H9 (cell line): ENCODE results near the gene ETFA. TPM values are rescaled to one million over a fixed set of nuclear protein-coding genes. Genes with fewer than 3 reads are reported as not detected.

ENCODE experiments used
- DNase-seq: peaks from one replicate; pipeline ENCODE4 v3.0.0-alpha.2; 2017
- H2AFZ ChIP-seq: one replicate; pipeline ENCODE4 v1.6.1; 2013; ENCODE audit warnings: mild to moderate bottlenecking, low read length, control low read depth, moderate library complexity
- H2AK5ac ChIP-seq: 2 replicates; pipeline ENCODE4 v1.6.1; 2013; ENCODE audit warnings: low read length, control low read depth, mixed read lengths; ENCODE audit not compliant: insufficient read length
- H2BK120ac ChIP-seq: one replicate; pipeline ENCODE4 v1.6.1; 2013; ENCODE audit warnings: low read depth, mild to moderate bottlenecking, low read length, control low read depth, inconsistent platforms; ENCODE audit not compliant: poor library complexity, severe bottlenecking
- H2BK12ac ChIP-seq: 2 replicates; pipeline ENCODE4 v1.6.1; 2013; ENCODE audit warnings: low read length, control low read depth, mixed read lengths, low read depth; ENCODE audit not compliant: insufficient read length
- H2BK15ac ChIP-seq: 2 replicates; pipeline ENCODE4 v1.6.1; 2013; ENCODE audit warnings: low read depth, low read length, control low read depth
- H2BK20ac ChIP-seq: one replicate; pipeline ENCODE4 v1.6.1; 2013; ENCODE audit warnings: low read depth, mild to moderate bottlenecking, low read length, control low read depth, inconsistent platforms; ENCODE audit not compliant: poor library complexity, severe bottlenecking
- H2BK5ac ChIP-seq: 2 replicates; pipeline ENCODE4 v1.6.1; 2013; ENCODE audit warnings: low read length, control low read depth, mixed read lengths; ENCODE audit not compliant: insufficient read length
- H3K14ac ChIP-seq: 2 replicates; pipeline ENCODE4 v1.6.1; 2013; ENCODE audit warnings: low read length, control low read depth; ENCODE audit not compliant: insufficient read depth
- H3K18ac ChIP-seq: 2 replicates; pipeline ENCODE4 v1.6.1; 2013; ENCODE audit warnings: low read depth, mild to moderate bottlenecking, mixed read lengths, low read length, control low read depth; ENCODE audit not compliant: insufficient read length
- H3K23ac ChIP-seq: 2 replicates; pipeline ENCODE4 v1.6.1; 2013; ENCODE audit warnings: low read length, control low read depth, mixed read lengths, low read depth; ENCODE audit not compliant: insufficient read length
- H3K23me2 ChIP-seq: 2 replicates; pipeline ENCODE4 v1.6.1; 2013; ENCODE audit warnings: low read depth, mild to moderate bottlenecking, mixed read lengths, low read length, control low read depth; ENCODE audit not compliant: insufficient read length, poor library complexity, severe bottlenecking
- H3K27ac ChIP-seq: 2 replicates; pipeline ENCODE4 v1.5.1; 2013; ENCODE audit warnings: low read length, control low read depth, mixed read lengths, low read depth; ENCODE audit not compliant: insufficient read length
- H3K27me3 ChIP-seq: 2 replicates; pipeline ENCODE4 v1.6.1; 2013; ENCODE audit warnings: low read length, control low read depth, inconsistent platforms; ENCODE audit not compliant: insufficient read depth
- H3K4ac ChIP-seq: 2 replicates; pipeline ENCODE4 v1.6.1; 2013; ENCODE audit warnings: low read depth, mild to moderate bottlenecking, control low read depth, inconsistent platforms, low read length, moderate library complexity
- H3K4me1 ChIP-seq: 2 replicates; pipeline ENCODE4 v1.6.1; 2013; ENCODE audit warnings: low read length, control low read depth, inconsistent platforms; ENCODE audit not compliant: insufficient read depth
- H3K4me2 ChIP-seq: 2 replicates; pipeline ENCODE4 v1.6.1; 2013; ENCODE audit warnings: low read length, control low read depth, mixed read lengths; ENCODE audit not compliant: insufficient read length, insufficient read depth
- H3K56ac ChIP-seq: 2 replicates; pipeline ENCODE4 v1.6.1; 2013; ENCODE audit warnings: low read depth, mild to moderate bottlenecking, mixed read lengths, low read length, control low read depth; ENCODE audit not compliant: insufficient read length
- H3K79me1 ChIP-seq: 2 replicates; pipeline ENCODE4 v1.6.1; 2013; ENCODE audit warnings: low read depth, mild to moderate bottlenecking, moderate library complexity, low read length, control low read depth, inconsistent platforms; ENCODE audit not compliant: insufficient read depth, poor library complexity, severe bottlenecking
- H3K79me2 ChIP-seq: 2 replicates; pipeline ENCODE4 v1.6.1; 2013; ENCODE audit warnings: low read length, control low read depth, inconsistent platforms; ENCODE audit not compliant: insufficient read depth
- H3K9ac ChIP-seq: 2 replicates; pipeline ENCODE4 v1.6.1; 2013; ENCODE audit warnings: low read length, control low read depth, mixed read lengths; ENCODE audit not compliant: insufficient read length; ENCODE audit errors: extremely low read depth
- H3K9me3 ChIP-seq: one replicate; pipeline ENCODE4 v1.6.1; 2013; ENCODE audit warnings: low read depth, low read length, inconsistent platforms; ENCODE audit not compliant: control insufficient read depth
- H3T11ph ChIP-seq: one replicate; pipeline ENCODE4 v1.6.1; 2013; ENCODE audit warnings: mild to moderate bottlenecking, low read length, control low read depth, inconsistent platforms
- H4K20me1 ChIP-seq: one replicate; pipeline ENCODE4 v1.6.1; 2013; ENCODE audit not compliant: control insufficient read depth, insufficient read length, insufficient read depth
- H4K5ac ChIP-seq: 2 replicates; pipeline ENCODE4 v1.6.1; 2013; ENCODE audit warnings: low read depth, mild to moderate bottlenecking, mixed read lengths, low read length, control low read depth; ENCODE audit not compliant: insufficient read length
- H4K8ac ChIP-seq: replicated peaks from 2 replicates; pipeline ENCODE4 v1.6.1; 2013; ENCODE audit warnings: low read length, control low read depth, mixed read lengths, low read depth; ENCODE audit not compliant: insufficient read length
- H4K91ac ChIP-seq: 2 replicates; pipeline ENCODE4 v1.6.1; 2013; ENCODE audit warnings: low read depth, mild to moderate bottlenecking, moderate library complexity, mixed read lengths, low read length, control low read depth; ENCODE audit not compliant: insufficient read length
- H3K27ac Mint-ChIP-seq, 3 experiments: 2 replicates in 2 of 3; 3 replicates in 1 of 3; pipeline ENCODE4 v1.8.0; 2020 to 2021; ENCODE audit warnings: mixed read lengths in 3 of 3, mild to moderate bottlenecking in 1 of 3, moderate library complexity in 1 of 3
- H3K27me3 Mint-ChIP-seq: 2 replicates; pipeline ENCODE4 v1.8.0; 2021; ENCODE audit warnings: low read depth, mild to moderate bottlenecking, moderate library complexity, mixed read lengths
- H3K36me3 Mint-ChIP-seq, 3 experiments: 2 replicates in 2 of 3; 3 replicates in 1 of 3; pipeline ENCODE4 v1.8.0; 2020 to 2021; ENCODE audit warnings: low read depth in 3 of 3, mixed read lengths in 3 of 3; ENCODE audit not compliant: insufficient read depth in 1 of 3
- H3K4me1 Mint-ChIP-seq, 2 experiments: 2 replicates each; pipeline ENCODE4 v1.8.0; 2020; ENCODE audit warnings: mixed read lengths in 2 of 2
- H3K4me3 Mint-ChIP-seq, 2 experiments: 2 replicates in 1 of 2; 3 replicates in 1 of 2; pipeline ENCODE4 v1.8.0; 2020 to 2021; ENCODE audit warnings: mild to moderate bottlenecking in 2 of 2, mixed read lengths in 2 of 2, moderate library complexity in 1 of 2
- H3K9me3 Mint-ChIP-seq, 2 experiments: 2 replicates in 1 of 2; 3 replicates in 1 of 2; pipeline ENCODE4 v1.8.0; 2020; ENCODE audit warnings: mild to moderate bottlenecking in 2 of 2, mixed read lengths in 2 of 2, moderate library complexity in 1 of 2
- CTCF ChIP-seq: fragments of 200-600 bp; sonication (generic); conservative IDR thresholded peaks from 3 replicates; pipeline ENCODE4 v1.8.0; 2021; ENCODE audit warnings: antibody characterized with exemption, mild to moderate bottlenecking
- WGBS: extraction: QIAGEN DNeasy Blood & Tissue Kit; methylation state at CpG from one replicate; pipeline ENCODE4 v1.1.7; 2013; ENCODE audit warnings: missing lambda C conversion rate, low lambda C conversion rate, mixed read lengths; ENCODE audit not compliant: insufficient read length; ENCODE audit errors: extremely low coverage; 5-methylcytosine and 5-hydroxymethylcytosine counted together
- total RNA-seq: library from RNA; stranded (reverse); gene quantifications from 2 replicates; pipeline ENCODE4 v1.2.1, GENCODE V29; 2021

The ETFA gene
- total RNA-seq, 1 experiment from 2014 or later = 109 TPM

- Histone ChIP-seq H2BK15ac (no peak overlapping the region), H3K56ac (no peak overlapping the region), H3T11ph (no peak overlapping the region), H4K20me1 (no peaks in the 10 kb centered on the region), H2BK120ac (no peak overlapping the region), H3K27me3 (no peaks in the 10 kb centered on the region), H3K9me3 (no peaks in the 10 kb centered on the region), H3K4ac (no peak overlapping the region), H4K91ac (no peak overlapping the region), H3K79me2 (no peaks in the 10 kb centered on the region), H3K9ac (no peak overlapping the region), H2BK20ac (no peak overlapping the region), H3K23me2 (no peaks in the 10 kb centered on the region), H3K79me1 (no peaks in the 10 kb centered on the region), H2BK12ac (no peak overlapping the region), H4K5ac (no peak overlapping the region), H3K14ac (no peak overlapping the region), H3K23ac (no peak overlapping the region), H2AFZ (no peak overlapping the region), H3K4me1 (no peaks in the 10 kb centered on the region), H4K8ac (no peak overlapping the region), H3K4me2 (no peak overlapping the region), H2AK5ac (no peak overlapping the region), H3K18ac (no peak overlapping the region), H2BK5ac (no peak overlapping the region), H3K27ac (no peak overlapping the region)
- WGBS = no CpG with 5 or more reads among the region's 7 CpGs
- TF ChIP-seq CTCF = no peak
- peak overlapping the region in 1 of 3 experiments; percentile 14; a peak in 2 of 7 replicates for H3K27ac Mint-ChIP-seq
- no peak overlapping the region for H3K4me3 Mint-ChIP-seq
- no peak for DNase-seq
- peaks cover 9 to 25% (median 24%) of the 10 kb centered on the region in 3 experiments for H3K36me3 Mint-ChIP-seq
- no peaks in the 10 kb centered on the region; a peak in 1 of 4 replicates for H3K4me1 Mint-ChIP-seq
- H3K9me3 Mint-ChIP-seq = peaks cover 2 to 10% of the 10 kb centered on the region in 2 experiments; a peak in 2 of 5 replicates
- H3K27me3 Mint-ChIP-seq = no peaks in the 10 kb centered on the region
Observed at GRCh38 chr15:76217029-76217881, 94.0 kb downstream of the ETFA start.
